ENCODE measurements around the gene AEN.

DNA sequence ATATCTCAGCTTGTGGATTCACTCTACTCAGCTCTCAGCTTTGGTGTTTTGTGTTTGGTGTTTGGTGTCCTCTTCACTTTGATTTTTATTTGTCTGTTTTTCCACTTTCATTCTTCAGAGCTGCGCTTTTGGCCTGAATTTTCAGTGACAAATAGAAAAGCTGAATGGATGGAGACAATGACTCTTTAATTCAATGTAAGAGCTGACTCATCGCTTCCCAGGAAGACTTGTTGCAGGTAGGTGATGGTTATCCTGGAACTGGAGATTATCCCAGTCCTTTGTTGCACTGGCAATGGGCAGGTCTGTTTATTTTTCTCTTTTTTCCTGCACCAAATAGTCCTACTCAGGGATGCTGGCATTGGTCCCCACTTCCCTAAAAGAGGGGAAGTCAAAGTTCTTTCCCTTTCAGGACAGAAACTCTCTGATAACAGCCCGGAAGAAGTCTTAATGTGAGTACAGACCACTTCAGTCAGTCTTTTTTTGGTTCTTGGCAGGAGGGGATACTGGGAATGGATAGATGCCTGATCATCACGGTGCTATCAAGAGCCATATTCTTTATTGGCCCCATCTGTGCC is 12.4 kb upstream of the AEN start:
- TF ChIP-seq, protein P1, sequence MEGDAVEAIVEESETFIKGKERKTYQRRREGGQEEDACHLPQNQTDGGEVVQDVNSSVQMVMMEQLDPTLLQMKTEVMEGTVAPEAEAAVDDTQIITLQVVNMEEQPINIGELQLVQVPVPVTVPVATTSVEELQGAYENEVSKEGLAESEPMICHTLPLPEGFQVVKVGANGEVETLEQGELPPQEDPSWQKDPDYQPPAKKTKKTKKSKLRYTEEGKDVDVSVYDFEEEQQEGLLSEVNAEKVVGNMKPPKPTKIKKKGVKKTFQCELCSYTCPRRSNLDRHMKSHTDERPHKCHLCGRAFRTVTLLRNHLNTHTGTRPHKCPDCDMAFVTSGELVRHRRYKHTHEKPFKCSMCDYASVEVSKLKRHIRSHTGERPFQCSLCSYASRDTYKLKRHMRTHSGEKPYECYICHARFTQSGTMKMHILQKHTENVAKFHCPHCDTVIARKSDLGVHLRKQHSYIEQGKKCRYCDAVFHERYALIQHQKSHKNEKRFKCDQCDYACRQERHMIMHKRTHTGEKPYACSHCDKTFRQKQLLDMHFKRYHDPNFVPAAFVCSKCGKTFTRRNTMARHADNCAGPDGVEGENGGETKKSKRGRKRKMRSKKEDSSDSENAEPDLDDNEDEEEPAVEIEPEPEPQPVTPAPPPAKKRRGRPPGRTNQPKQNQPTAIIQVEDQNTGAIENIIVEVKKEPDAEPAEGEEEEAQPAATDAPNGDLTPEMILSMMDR (IDR thresholded peaks at IDR 0.05; ENCODE audit: extremely low read depth in 1 of 2, insufficient read depth in 1 of 2, low read depth in 1 of 2, low read length in 2 of 2): no peak
- TF ChIP-seq, protein P2, sequence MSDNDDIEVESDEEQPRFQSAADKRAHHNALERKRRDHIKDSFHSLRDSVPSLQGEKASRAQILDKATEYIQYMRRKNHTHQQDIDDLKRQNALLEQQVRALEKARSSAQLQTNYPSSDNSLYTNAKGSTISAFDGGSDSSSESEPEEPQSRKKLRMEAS (IDR thresholded peaks at IDR 0.05; ENCODE audit: insufficient read depth, insufficient read length): no peak
- TF ChIP-seq POLR2AphosphoS5 (IDR thresholded peaks at IDR 0.05; ENCODE audit: insufficient read depth, low read depth, low read length) (no peak), POLR2A (IDR thresholded peaks at IDR 0.05; ENCODE audit: low read depth, low read length) (no peak), EZH2 (IDR thresholded peaks at IDR 0.05; ENCODE audit: borderline replicate concordance, low read depth, low read length, severe bottlenecking) (no peak), FOS (IDR thresholded peaks at IDR 0.05; ENCODE audit: borderline replicate concordance, insufficient read depth, low read length) (no peak), MYC (IDR thresholded peaks at IDR 0.05; ENCODE audit: low read depth, low read length) (no peak)
